GM15510 (cell line): Measurements from ENCODE around the gene BHLHE23.

Experiments
- POLR2A ChIP-seq: IDR thresholded peaks from 3 replicates; pipeline ENCODE4 v1.6.1; 2011; ENCODE audit warnings: borderline replicate concordance; ENCODE audit not compliant: insufficient read length; ENCODE audit errors: extremely low read depth

Gene BHLHE23

DNA sequence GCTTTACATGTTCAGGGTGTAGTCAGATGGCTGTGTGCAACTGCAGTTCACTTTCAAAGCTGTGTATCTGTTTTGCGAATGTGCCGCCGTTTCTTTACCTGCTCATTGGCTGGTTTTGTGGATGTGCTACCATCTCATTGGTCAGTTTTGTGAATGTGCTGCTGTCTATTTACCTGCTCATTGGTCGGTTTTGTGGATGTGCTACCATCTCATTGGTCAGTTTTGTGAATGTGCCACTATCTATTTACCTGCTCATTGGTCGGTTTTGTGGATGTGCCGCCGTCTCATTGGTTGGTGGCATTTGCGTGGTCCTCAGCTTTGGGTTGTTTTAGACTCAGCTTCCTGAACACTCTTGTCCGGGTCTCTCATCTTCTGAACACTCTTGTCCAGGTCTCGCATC is 40.5 kb upstream of the BHLHE23 start:
- no peak for TF ChIP-seq POLR2A

DNA sequence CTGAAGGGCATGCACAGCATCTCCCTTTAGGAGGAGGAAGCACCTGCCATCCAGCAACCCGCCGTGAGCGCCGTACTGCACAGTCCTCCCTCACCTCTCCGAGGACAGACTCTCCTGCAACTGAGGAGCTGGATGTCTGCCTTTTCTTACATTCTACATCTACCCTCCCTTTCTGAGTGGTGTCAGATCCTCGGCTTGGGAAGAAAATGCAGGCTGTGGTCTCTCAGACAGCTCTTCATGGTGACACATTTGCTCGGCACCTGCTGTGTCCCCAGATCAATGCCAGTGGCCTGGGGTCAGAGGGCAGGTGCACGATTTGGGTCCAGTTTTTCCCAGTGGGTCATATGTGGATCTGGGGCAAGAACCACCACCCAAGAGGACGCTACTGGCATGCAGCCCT is 40.1 kb upstream of the BHLHE23 start:
- no peak for TF ChIP-seq POLR2A

DNA sequence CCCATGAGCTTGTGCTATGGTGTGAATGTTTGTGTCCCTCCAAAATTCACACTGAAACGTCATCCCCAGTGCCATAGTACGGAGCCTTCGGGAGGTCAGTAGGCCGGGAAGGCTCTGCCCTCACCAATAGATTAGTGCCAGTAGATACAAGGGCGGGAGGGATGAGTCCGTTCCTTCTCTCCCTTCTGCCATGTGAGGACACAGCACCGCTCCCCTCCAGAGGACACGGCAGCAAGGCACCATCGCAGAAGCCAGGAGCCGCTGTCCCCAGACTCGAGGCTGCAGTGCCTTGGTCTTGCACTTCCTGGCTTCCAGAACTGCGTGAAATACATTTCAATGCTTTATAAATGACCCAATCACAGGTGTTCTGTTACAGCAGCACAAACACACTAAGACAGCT is 39.2 kb upstream of the BHLHE23 start:
- TF ChIP-seq POLR2A, result no peak

DNA sequence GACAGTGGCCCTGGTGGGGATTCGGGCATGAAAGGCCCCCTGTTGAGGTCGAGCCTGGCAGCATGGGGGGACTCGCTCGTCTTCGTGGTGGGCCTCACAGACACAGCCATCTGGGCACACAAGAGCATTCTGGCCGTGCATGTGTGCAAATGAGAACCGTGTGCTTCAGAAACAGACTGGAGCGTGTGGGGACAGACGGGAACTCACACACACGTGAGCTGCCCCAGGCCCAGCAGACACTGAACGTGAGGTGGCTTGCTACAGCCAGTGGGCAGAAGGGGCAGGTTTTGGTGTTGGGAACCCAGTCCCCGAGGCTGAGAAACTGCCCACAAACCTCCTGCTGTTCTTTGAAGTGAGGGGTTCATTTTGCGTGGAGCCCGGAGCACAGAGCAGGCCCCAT is 38.6 kb upstream of the BHLHE23 start:
- TF ChIP-seq POLR2A, result no peak

DNA sequence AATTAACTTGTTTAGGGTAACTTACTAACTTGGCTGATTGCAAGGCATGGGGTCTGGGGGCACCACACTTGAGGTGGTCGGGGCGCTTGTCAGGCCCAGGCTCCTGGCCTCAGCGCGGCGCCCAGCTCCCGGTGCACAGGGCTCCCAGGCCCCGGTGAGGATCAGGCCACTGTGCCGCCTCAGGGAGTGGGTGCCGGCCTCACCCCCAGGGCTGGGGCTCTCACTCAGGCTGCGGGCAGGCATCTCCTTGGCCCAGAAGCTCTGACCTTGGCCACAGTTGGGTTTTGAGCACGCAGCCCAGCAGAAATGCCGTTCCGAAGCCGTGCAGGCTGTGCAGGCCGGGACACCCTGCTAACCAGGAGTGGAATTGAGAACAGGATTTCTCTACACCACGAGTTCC is 37.8 kb upstream of the BHLHE23 start:
- TF ChIP-seq POLR2A, result no peak

DNA sequence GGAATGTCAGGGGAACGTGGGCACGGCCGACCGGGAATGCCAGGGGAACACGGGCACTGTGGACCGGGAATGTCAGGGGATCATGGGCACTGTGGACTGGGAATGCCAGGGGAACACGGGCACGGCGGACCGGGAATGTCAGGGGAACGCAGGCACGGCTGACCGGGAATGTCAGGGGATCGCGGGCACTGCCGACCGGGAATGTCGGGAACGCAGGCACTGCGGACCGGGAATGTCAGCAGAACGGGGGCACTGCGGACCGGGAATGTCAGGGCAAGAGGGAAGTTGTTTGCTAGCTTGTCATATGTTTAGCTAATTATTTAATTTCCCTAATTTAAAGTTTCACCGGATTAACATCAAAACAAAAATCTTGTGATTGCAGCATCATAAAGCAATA is 37.4 kb upstream of the BHLHE23 start:
- no peak for TF ChIP-seq POLR2A

DNA sequence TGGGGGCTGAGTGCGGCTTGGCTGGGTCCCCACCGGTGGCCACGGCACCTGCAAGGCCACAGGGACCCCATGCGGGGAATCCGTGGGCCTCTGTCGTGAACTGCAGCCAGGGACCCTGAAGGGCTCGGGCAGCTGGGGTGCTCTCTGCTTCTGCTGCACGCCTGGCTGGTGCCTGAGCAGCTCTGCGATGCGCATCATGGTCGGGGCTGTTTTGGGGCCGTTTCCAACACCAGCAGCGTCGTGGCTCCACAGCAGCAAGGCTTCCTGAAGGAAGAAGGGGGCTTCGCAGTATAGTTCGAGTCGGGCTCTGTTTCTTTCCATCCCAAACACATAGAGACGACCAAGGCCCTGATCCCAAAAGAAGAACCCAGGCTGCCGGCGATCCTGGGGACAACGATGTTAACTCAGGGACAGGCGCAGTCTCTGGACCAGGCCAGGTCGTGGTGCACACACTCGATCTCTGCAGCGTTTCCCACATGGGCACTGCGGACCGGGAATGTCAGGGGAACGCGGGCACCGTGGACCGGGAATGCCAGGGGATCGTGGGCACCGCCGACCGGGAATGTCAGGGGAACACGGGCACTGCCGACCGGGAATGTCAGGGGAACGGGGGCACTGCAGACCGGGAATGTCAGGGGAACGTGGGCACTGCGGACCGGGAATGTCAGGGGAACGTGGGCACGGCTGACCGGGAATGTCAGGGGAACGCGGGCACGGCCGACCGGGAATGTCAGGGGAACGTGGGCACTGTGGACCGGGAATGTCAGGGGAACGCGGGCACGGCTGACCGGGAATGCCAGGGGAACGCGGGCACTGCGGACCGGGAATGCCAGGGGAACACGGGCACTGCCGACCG is 36.8 kb upstream of the BHLHE23 start:
- no peak for TF ChIP-seq POLR2A

DNA sequence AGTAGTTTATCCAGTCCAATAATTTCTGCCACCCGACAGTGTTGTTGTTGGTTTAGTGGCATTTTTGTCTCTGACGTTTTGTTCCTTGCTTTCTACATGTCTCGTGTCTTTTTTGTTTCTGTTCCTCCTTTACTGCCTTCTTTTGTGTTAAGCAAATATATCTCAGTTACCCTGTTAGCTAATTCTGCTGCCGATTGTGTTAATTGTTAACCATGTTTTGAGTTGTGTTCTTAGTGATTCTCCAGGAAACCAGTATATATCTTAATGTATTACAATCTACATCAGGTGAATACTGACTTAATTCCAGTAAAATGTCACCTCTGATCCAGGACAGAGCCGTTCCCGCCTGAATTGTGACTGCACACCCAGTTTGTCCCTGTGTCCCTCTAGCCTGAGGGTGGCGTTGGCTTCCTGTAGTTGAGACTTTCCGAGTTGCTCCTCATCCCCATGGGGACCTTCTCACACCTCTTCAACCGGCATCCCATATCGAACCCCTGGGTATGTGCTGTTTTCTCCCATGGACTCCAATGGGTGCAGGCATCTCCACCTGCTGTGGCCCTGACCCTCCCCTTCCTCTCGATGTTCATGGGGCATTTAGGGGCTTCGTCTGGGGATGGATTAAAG is 35.8 kb upstream of the BHLHE23 start:
- TF ChIP-seq POLR2A, result no peak

DNA sequence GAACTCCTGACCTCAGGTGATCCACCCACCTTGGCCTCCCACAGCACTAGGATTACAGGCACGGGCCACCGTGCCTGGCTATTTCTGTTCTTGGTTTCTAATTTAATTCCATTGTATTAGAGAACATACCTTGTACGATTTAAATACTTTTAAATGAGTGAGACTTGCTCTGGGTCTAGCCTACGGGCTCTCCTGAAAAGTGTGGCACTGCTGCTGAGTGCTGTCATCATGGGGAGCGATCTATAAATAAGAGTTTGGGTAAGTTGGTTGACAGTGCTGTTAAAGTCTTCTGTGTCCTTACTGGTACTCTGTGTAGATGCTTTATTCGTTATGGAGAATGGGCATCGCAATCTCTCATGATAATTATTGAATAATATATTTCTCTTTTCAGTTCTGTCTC is 35.0 kb upstream of the BHLHE23 start:
- no peak for TF ChIP-seq POLR2A

DNA sequence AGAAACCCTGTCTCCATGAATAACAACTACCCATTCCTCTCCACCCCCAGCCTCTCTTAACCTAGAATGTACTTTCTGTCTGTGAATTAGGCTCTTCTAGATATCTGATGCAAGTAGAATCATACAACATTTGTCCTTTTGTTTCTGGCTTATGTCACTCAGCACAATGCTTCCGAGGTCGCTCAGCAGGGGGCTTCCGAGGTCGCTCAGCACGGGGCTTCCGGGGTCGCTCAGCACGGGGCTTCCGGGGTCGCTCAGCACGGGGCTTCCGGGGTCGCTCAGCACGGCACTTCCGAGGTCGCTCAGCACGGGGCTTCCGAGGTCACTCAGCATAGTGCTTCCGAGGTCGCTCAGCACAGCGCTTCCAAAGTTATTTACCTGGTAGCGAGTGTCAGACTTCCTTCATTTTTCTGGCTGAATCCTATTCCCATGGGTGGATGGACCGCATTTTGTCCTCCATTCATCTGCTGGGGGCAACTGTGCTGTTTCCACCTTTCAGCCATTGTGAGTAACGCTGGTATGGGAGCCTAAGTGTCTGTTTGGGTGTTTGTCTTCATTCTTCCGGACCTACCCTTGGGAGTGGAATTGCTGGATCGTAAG is 31.0 kb upstream of the BHLHE23 start:
- TF ChIP-seq POLR2A, result no peak

DNA sequence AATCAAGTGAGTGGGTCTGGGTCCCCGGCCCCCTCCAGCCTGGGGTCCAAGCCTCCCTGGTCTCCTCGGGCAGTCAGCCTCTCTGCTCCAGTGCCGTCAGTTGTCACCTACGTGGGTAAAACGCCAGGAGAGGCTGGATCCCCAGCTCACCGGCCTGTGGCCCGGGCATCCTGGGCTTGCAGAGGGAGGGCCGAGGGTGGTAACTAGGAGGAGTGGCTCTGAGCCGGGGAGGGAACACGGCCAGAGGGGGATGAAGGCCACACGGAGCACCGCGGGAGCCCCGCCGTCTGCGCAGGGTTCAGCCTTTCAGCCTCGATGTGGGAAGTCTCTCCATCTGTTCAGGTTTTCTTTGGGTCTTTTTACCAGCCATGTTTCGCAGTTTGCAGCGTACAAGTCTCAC is 29.5 kb upstream of the BHLHE23 start:
- TF ChIP-seq POLR2A, result no peak

DNA sequence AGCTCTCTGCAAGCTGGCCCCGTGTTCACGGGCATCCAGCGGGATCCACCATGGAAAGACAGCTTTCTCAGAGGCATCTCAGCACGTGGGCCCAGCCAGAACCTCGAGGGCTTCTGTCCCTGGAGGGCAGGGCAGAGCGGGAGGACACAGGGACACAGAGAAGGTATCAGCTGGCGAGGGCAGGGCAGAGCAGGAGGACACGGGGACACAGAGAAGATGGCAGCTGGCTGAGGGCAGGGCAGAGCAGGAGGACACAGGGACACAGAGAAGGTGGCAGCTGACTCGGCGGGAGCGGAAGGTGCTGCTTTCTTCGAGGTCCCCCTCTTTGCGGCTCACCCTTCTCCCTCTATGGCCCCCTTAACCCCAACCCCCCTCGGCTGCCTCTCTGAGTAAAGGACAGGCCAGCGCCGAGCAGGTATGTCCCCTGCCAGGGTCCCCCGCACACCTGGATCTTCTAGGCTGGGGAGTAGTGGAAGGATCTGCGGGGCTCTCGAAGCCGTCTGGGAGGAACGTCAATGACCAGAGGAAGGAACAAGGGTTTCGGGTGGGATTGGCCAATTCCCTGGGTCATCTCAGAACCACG is 28.9 kb upstream of the BHLHE23 start:
- no peak for TF ChIP-seq POLR2A

DNA sequence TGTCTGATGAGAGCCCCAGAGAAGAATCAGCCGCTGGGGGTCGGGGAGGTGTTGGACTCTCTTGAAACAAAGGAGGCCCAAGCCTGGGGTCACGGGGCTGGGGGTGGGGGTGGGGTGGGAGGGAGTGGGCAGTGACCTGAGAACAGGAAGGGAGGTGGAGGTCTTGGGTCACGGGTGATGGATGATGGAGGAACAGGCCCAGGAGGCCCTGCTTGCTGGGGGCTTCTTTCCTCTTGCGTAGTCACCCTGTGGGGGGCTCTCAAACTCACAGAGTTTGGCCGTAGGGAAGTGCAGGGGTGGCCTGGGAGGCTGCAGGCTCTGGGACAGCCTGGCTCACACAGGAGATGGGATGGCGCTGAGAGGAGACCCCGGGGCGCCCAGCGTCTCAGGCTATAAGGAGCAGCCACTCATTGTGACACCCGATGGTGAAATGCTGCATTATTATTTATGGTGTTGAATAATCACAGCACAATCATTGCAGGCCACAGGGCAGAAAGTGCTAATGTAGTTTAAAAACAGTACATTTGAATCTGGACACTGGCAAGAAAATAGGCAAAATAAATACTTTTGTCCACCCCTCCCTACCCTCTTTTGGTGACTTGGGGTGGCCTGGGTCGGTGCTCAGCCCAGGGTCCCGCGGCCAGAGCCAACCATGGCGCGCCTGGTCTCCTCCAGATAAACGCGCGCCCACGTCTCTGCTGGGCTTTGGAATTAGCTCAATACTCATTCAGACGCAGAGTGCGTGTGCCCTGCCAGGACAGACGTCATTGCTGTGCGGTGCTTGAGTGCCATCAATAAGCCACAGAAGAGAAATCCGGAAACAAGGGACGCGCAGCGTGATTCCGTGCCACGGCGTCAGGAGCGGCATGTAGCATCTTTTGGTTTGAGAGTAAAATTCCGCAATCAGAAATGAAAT is 27.3 kb upstream of the BHLHE23 start:
- TF ChIP-seq POLR2A, result no peak
